K562 (cell line): ENCODE measurements around the gene ZNF692. TPM values are rescaled to one million over a fixed set of nuclear protein-coding genes. Genes with fewer than 3 reads are reported as not detected.

ENCODE experiments used
- BCOR ChIP-seq: fragments of 450-650 bp; IDR thresholded peaks from 2 replicates; pipeline ENCODE4 v1.6.1; 2016
- BHLHE40 ChIP-seq: IDR thresholded peaks from 2 replicates; pipeline ENCODE4 v1.6.1; 2011; ENCODE audit warnings: low read length, improper control_type of control experiment
- E4F1 ChIP-seq: fragments of 250-450 bp; sonication (Bioruptor Pico); IDR thresholded peaks from 2 replicates; pipeline ENCODE4 v1.5.0; 2021; ENCODE audit warnings: mild to moderate bottlenecking, borderline replicate concordance
- JUN ChIP-seq, 2 experiments: sonication (generic) in 1 of 2; formaldehyde crosslinking in 1 of 2; IDR thresholded peaks; 2 replicates each; pipeline versions ENCODE4 v1.6.1 to v1.8.0; 2012 to 2022; ENCODE audit warnings: borderline replicate concordance in 2 of 2, mild to moderate bottlenecking in 2 of 2, improper control_type of control experiment in 1 of 2, low read depth in 1 of 2, low read length in 1 of 2, missing genetic modification reagents in 1 of 2
- MAFF ChIP-seq: IDR thresholded peaks from 2 replicates; pipeline ENCODE4 v1.6.1; 2012; ENCODE audit warnings: low read length, improper control_type of control experiment
- MIER1 ChIP-seq: fragments of 450-650 bp; IDR thresholded peaks from 2 replicates; pipeline ENCODE4 v1.6.1; 2016; ENCODE audit warnings: antibody characterized with exemption, mild to moderate bottlenecking, low read depth
- MTF1 ChIP-seq: fragments of 250-450 bp; sonication (Bioruptor Pico); IDR thresholded peaks from 2 replicates; pipeline ENCODE4 v1.9.0; 2021; ENCODE audit warnings: moderate library complexity, mild to moderate bottlenecking, inconsistent platforms, borderline replicate concordance
- MYNN ChIP-seq, 2 experiments: sonication (generic); formaldehyde crosslinking in 1 of 2; IDR thresholded peaks; 2 replicates each; pipeline versions ENCODE4 v1.5.0 to v1.6.1; 2016 to 2020; ENCODE audit warnings: antibody characterized with exemption in 1 of 2, missing genetic modification reagents in 1 of 2
- OTX1 ChIP-seq: fragments of 450-650 bp; formaldehyde crosslinking; IDR thresholded peaks from 2 replicates; pipeline ENCODE4 v1.4.0; 2022; ENCODE audit warnings: mild to moderate bottlenecking
- RAD21 ChIP-seq, 2 experiments: fragments of 250-450 bp in 1 of 2; fragments of 450-650 bp in 1 of 2; sonication (Bioruptor Pico) in 1 of 2; formaldehyde crosslinking in 1 of 2; IDR thresholded peaks in 1 of 2; conservative IDR thresholded peaks in 1 of 2; 2 replicates each; pipeline versions ENCODE4 v1.4.0 to v1.8.0; 2020 to 2022; ENCODE audit warnings: mild to moderate bottlenecking in 2 of 2, moderate library complexity in 1 of 2
- RB1 ChIP-seq: fragments of 450-650 bp; IDR thresholded peaks from 2 replicates; pipeline ENCODE4 v1.6.1; 2017; ENCODE audit warnings: low read depth, mild to moderate bottlenecking
- XRCC3 ChIP-seq: fragments of 450-650 bp; IDR thresholded peaks from 2 replicates; pipeline ENCODE4 v1.6.1; 2017; ENCODE audit warnings: mild to moderate bottlenecking, moderate library complexity
- ZNF121 ChIP-seq: sonication (generic); formaldehyde crosslinking; conservative IDR thresholded peaks from 2 replicates; pipeline ENCODE4 v1.8.0; 2022; ENCODE audit warnings: missing genetic modification reagents
- ZNF589 ChIP-seq: fragments of 200-800 bp; sonication (Bioruptor generic); IDR thresholded peaks from 2 replicates; pipeline ENCODE4 v1.6.1; 2016; ENCODE audit warnings: low read depth, missing genetic modification characterization, missing compliant biosample characterization
- ZNF695 ChIP-seq: fragments of 450-650 bp; formaldehyde crosslinking; IDR thresholded peaks from 2 replicates; pipeline ENCODE4 v1.4.0; 2020; ENCODE audit warnings: mild to moderate bottlenecking, moderate library complexity
- polyA plus RNA-seq, 8 experiments: library from polyadenylated mRNA; depleted of rRNA in 4 of 8; stranded (reverse) in 5 of 8; unstranded in 3 of 8; fragments of >200 nt; fragmentation: Nextera tagmentation in 2 of 8; fragmentation: Illumina TruSeq in 1 of 8; extraction: Ambion mirVana in 2 of 8; extraction: Trizol in 1 of 8; gene quantifications; 2 replicates each; pipeline versions ENCODE4 v1.2.1 to v1.2.3, GENCODE V29; 2011 to 2014; ENCODE audit warnings: inconsistent platforms in 1 of 8, missing spikeins in 1 of 8
- total RNA-seq, 7 experiments: library from RNA; depleted of rRNA in 6 of 7; stranded (reverse); fragments of >200 nt in 6 of 7; fragmentation: Illumina TruSeq in 2 of 7; extraction: Trizol in 2 of 7; gene quantifications; 2 replicates each; pipeline versions ENCODE4 v1.2.1 to v1.2.3, GENCODE V29; 2011 to 2021; ENCODE audit warnings: low replicate concordance in 1 of 7
- TF ChIP-seq, protein P1 (sequence below): fragments of 450-650 bp; IDR thresholded peaks from 2 replicates; pipeline ENCODE4 v1.6.1; 2017; ENCODE audit warnings: antibody characterized with exemption
- TF ChIP-seq, protein P2 (sequence below): sonication (generic); formaldehyde crosslinking; IDR thresholded peaks from 2 replicates; pipeline ENCODE4 v1.8.0; 2022; ENCODE audit warnings: mild to moderate bottlenecking, missing genetic modification reagents, borderline replicate concordance
- TF ChIP-seq, protein P3 (sequence below): fragments of 250-450 bp; sonication (Bioruptor Pico); IDR thresholded peaks from 2 replicates; pipeline ENCODE4 v1.8.0; 2021; ENCODE audit warnings: moderate library complexity, mild to moderate bottlenecking, inconsistent platforms

ZNF692 gene
- total and polyA plus RNA-seq, 9 of the 15 experiments (the other 6 are each of a cell fraction or from before 2014, with no cell fraction given): 8.4 to 143 (median 55.9) TPM

DNA sequence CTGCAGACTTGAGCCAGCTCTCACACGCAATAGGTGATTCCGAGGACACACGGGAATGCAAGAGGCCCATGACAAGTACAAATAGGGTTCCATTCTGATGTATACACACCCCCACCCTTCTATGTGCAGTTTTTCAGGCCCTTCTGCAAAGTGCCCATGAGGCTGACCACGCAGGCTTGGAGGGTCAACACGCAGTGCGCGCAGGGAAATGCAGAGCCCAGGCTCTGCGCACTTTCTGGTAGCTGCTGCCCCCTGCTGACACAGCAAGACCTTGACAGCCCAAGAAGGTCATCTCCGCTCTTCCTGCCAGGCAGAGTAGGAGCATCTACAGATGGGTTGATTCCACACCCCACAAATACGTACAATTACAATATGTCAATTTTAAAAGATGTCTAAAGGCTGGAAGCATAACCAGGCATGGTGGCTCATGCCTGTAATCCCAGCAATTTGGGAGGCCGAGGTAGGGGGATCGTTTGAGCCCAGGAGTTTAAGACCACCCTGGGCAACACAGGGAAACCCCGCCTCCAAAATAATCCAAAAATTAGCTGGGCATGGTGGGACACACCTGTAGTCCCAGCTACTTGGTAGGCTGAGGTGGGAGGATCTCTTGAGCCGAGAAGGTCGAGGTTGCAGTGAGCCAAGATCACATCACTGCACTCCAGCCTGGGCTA, 51.7 kb downstream of the ZNF692 start (continued):
- TF ChIP-seq, protein P1, sequence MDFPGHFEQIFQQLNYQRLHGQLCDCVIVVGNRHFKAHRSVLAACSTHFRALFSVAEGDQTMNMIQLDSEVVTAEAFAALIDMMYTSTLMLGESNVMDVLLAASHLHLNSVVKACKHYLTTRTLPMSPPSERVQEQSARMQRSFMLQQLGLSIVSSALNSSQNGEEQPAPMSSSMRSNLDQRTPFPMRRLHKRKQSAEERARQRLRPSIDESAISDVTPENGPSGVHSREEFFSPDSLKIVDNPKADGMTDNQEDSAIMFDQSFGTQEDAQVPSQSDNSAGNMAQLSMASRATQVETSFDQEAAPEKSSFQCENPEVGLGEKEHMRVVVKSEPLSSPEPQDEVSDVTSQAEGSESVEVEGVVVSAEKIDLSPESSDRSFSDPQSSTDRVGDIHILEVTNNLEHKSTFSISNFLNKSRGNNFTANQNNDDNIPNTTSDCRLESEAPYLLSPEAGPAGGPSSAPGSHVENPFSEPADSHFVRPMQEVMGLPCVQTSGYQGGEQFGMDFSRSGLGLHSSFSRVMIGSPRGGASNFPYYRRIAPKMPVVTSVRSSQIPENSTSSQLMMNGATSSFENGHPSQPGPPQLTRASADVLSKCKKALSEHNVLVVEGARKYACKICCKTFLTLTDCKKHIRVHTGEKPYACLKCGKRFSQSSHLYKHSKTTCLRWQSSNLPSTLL: no peak
- peak; percentile 43; the same call in 1 of the 2 replicates for TF ChIP-seq RB1
- TF ChIP-seq BHLHE40: no peak
- 0 out of 2 replicates have a peak, but pooled peaks have one; percentile 53 for TF ChIP-seq MYNN (IDR thresholded peaks at IDR 0.05)
- TF ChIP-seq MYNN (CRISPR knock-in tag; IDR thresholded peaks at IDR 0.05): no peak
- TF ChIP-seq ZNF589 (CRISPR knock-in tag): no peak
- TF ChIP-seq OTX1: no peak
- TF ChIP-seq E4F1 (CRISPR knock-in tag): no peak
- peak; percentile 53; the same call in 1 of the 2 replicates for TF ChIP-seq MAFF
- TF ChIP-seq ZNF695: no peak
- TF ChIP-seq XRCC3: no peak
- TF ChIP-seq, protein P2, sequence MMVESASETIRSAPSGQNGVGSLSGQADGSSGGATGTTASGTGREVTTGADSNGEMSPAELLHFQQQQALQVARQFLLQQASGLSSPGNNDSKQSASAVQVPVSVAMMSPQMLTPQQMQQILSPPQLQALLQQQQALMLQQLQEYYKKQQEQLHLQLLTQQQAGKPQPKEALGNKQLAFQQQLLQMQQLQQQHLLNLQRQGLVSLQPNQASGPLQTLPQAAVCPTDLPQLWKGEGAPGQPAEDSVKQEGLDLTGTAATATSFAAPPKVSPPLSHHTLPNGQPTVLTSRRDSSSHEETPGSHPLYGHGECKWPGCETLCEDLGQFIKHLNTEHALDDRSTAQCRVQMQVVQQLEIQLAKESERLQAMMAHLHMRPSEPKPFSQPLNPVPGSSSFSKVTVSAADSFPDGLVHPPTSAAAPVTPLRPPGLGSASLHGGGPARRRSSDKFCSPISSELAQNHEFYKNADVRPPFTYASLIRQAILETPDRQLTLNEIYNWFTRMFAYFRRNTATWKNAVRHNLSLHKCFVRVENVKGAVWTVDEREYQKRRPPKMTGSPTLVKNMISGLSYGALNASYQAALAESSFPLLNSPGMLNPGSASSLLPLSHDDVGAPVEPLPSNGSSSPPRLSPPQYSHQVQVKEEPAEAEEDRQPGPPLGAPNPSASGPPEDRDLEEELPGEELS (CRISPR knock-in tag): no peak
- no peak for TF ChIP-seq JUN (IDR thresholded peaks at IDR 0.05; ENCODE audit: borderline replicate concordance, low read depth, low read length)
- no peak for TF ChIP-seq JUN (CRISPR knock-in tag; IDR thresholded peaks at IDR 0.05; ENCODE audit: borderline replicate concordance)
- TF ChIP-seq RAD21 (CRISPR knock-in tag; conservative IDR thresholded peaks at IDR 0.05 in 1 of 2, IDR thresholded peaks at IDR 0.05 in 1 of 2): peak; percentile 96 to 98
- TF ChIP-seq, protein P3, sequence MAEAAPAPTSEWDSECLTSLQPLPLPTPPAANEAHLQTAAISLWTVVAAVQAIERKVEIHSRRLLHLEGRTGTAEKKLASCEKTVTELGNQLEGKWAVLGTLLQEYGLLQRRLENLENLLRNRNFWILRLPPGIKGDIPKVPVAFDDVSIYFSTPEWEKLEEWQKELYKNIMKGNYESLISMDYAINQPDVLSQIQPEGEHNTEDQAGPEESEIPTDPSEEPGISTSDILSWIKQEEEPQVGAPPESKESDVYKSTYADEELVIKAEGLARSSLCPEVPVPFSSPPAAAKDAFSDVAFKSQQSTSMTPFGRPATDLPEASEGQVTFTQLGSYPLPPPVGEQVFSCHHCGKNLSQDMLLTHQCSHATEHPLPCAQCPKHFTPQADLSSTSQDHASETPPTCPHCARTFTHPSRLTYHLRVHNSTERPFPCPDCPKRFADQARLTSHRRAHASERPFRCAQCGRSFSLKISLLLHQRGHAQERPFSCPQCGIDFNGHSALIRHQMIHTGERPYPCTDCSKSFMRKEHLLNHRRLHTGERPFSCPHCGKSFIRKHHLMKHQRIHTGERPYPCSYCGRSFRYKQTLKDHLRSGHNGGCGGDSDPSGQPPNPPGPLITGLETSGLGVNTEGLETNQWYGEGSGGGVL (CRISPR knock-in tag): no peak
- TF ChIP-seq BCOR: no peak
- TF ChIP-seq MTF1 (CRISPR knock-in tag): no peak
- no peak for TF ChIP-seq MIER1
- TF ChIP-seq ZNF121 (CRISPR knock-in tag): no peak
